Activated naive CD4-positive, alpha-beta T cell treated with anti-CD3 and anti-CD28 coated beads, Interleukin-2, amount 50 U/mL, for 24 hours (primary cell): ENCODE measurements around the gene TLR9.
"Not testable (repeated sequence)": the region's sequence is repeated elsewhere in the genome, so short reads cannot be mapped to it uniquely, and the experiment has no call there.

Experiments
- H3K27ac Mint-ChIP-seq: one replicate; pipeline ENCODE4 v1.8.0; 2021; ENCODE audit warnings: mild to moderate bottlenecking, mixed read lengths
- H3K27me3 Mint-ChIP-seq: one replicate; pipeline ENCODE4 v1.8.0; 2021; ENCODE audit warnings: mixed read lengths
- H3K36me3 Mint-ChIP-seq: one replicate; pipeline ENCODE4 v1.8.0; 2021; ENCODE audit warnings: mixed read lengths
- H3K4me1 Mint-ChIP-seq: one replicate; pipeline ENCODE4 v1.8.0; 2021; ENCODE audit warnings: mixed read lengths
- H3K4me3 Mint-ChIP-seq: one replicate; pipeline ENCODE4 v1.8.0; 2021; ENCODE audit warnings: mild to moderate bottlenecking, mixed read lengths
- H3K9me3 Mint-ChIP-seq: one replicate; pipeline ENCODE4 v1.8.0; 2021; ENCODE audit warnings: mixed read lengths

TLR9 gene

GRCh38 chr3:52225452-52226228, at the start of gene TLR9:
TLR9 (minus strand) TSS chr3:52225645; CDS start chr3:52225529, 116 bp downstream.
- Mint-ChIP-seq H3K4me3 (peak within 1 kb of the TSS; percentile 36), H3K27me3 (no peaks in the 10 kb centered on the region), H3K27ac (peak within 1 kb of the TSS; percentile 84), H3K4me1 (peaks cover 55% of the 10 kb centered on the region), H3K36me3 (peaks cover 4% of the 10 kb centered on the region), H3K9me3 (no peaks in the 10 kb centered on the region)

- H3K9me3 Mint-ChIP-seq, H3K27me3 Mint-ChIP-seq: not testable (repeated sequence)
- H3K27ac Mint-ChIP-seq = peak overlapping the region; percentile 95
- H3K4me3 Mint-ChIP-seq = peak overlapping the region; percentile 99
- H3K4me1 Mint-ChIP-seq = peaks cover 70% of the 10 kb centered on the region
- H3K36me3 Mint-ChIP-seq = peaks cover 29% of the 10 kb centered on the region
Measured at GRCh38 chr3:52274781-52275180, 49.3 kb upstream of the TLR9 start.

GRCh38 chr3:52272831-52273230, 47.4 kb upstream of the TLR9 start:
- no peaks in the 10 kb centered on the region for H3K27me3 Mint-ChIP-seq
- peaks cover 74% of the 10 kb centered on the region for H3K4me1 Mint-ChIP-seq
- H3K4me3 Mint-ChIP-seq = peak overlapping the region; percentile 99
- peak overlapping the region; percentile 95 for H3K27ac Mint-ChIP-seq
- no peaks in the 10 kb centered on the region for H3K9me3 Mint-ChIP-seq
- H3K36me3 Mint-ChIP-seq = peaks cover 36% of the 10 kb centered on the region

- peaks cover 81% of the 10 kb centered on the region for H3K4me1 Mint-ChIP-seq
- H3K4me3 Mint-ChIP-seq = peak overlapping the region; percentile 99
- H3K36me3 Mint-ChIP-seq = peaks cover 38% of the 10 kb centered on the region
- H3K9me3 Mint-ChIP-seq, H3K27me3 Mint-ChIP-seq: not testable (repeated sequence)
- H3K27ac Mint-ChIP-seq = peak overlapping the region; percentile 94
Measured at GRCh38 chr3:52272172-52272571, 46.7 kb upstream of the TLR9 start.

- Mint-ChIP-seq H3K4me1 (peaks cover 85% of the 10 kb centered on the region), H3K27me3 (no peaks in the 10 kb centered on the region), H3K9me3 (no peaks in the 10 kb centered on the region), H3K27ac (peak overlapping the region; percentile 94), H3K36me3 (peaks cover 38% of the 10 kb centered on the region), H3K4me3 (peak overlapping the region; percentile 99)
Measured at GRCh38 chr3:52270252-52270754, 44.9 kb upstream of the TLR9 start.

- Mint-ChIP-seq H3K4me1 (peaks cover 84% of the 10 kb centered on the region), H3K27me3 (no peaks in the 10 kb centered on the region), H3K27ac (peak overlapping the region; percentile 94), H3K4me3 (peak overlapping the region; percentile 99), H3K36me3 (peaks cover 36% of the 10 kb centered on the region), H3K9me3 (no peaks in the 10 kb centered on the region)
Measured at GRCh38 chr3:52269776-52270175, 44.3 kb upstream of the TLR9 start.

- Mint-ChIP-seq H3K27me3 (no peaks in the 10 kb centered on the region), H3K4me1 (peaks cover 84% of the 10 kb centered on the region), H3K9me3 (no peaks in the 10 kb centered on the region), H3K4me3 (peak overlapping the region; percentile 53), H3K36me3 (peaks cover 40% of the 10 kb centered on the region), H3K27ac (peak overlapping the region; percentile 92)
Measured at GRCh38 chr3:52268036-52268435, 42.6 kb upstream of the TLR9 start.

- Mint-ChIP-seq H3K4me3 (no peak overlapping the region), H3K9me3 (no peaks in the 10 kb centered on the region), H3K27me3 (no peaks in the 10 kb centered on the region), H3K36me3 (peaks cover 39% of the 10 kb centered on the region), H3K27ac (peak overlapping the region; percentile 62), H3K4me1 (peaks cover 84% of the 10 kb centered on the region)
Measured at GRCh38 chr3:52265387-52265786, 39.9 kb upstream of the TLR9 start.

- peaks cover 43% of the 10 kb centered on the region for H3K36me3 Mint-ChIP-seq
- H3K27me3 Mint-ChIP-seq = no peaks in the 10 kb centered on the region
- peak overlapping the region; percentile 20 for H3K4me3 Mint-ChIP-seq
- no peaks in the 10 kb centered on the region for H3K9me3 Mint-ChIP-seq
- H3K4me1 Mint-ChIP-seq = peaks cover 83% of the 10 kb centered on the region
- peak overlapping the region; percentile 73 for H3K27ac Mint-ChIP-seq
Measured at GRCh38 chr3:52262447-52262846, 37.0 kb upstream of the TLR9 start.

GRCh38 chr3:52259448-52259847, 34.0 kb upstream of the TLR9 start:
- Mint-ChIP-seq H3K27me3 (no peaks in the 10 kb centered on the region), H3K27ac (peak overlapping the region; percentile 94), H3K36me3 (peaks cover 41% of the 10 kb centered on the region)

GRCh38 chr3:52259035-52259434, 33.6 kb upstream of the TLR9 start:
- Mint-ChIP-seq H3K9me3 (no peaks in the 10 kb centered on the region), H3K4me1 (peaks cover 94% of the 10 kb centered on the region), H3K27me3 (no peaks in the 10 kb centered on the region), H3K4me3 (no peak overlapping the region), H3K27ac (peak overlapping the region; percentile 94), H3K36me3 (peaks cover 38% of the 10 kb centered on the region)

More at GRCh38 chr3:52259448-52259847, 34.0 kb upstream of the TLR9 start:
- Mint-ChIP-seq H3K9me3 (no peaks in the 10 kb centered on the region), H3K4me3 (no peak overlapping the region), H3K4me1 (peaks cover 94% of the 10 kb centered on the region)

GRCh38 chr3:52257911-52258310, 32.5 kb upstream of the TLR9 start:
- peaks cover 94% of the 10 kb centered on the region for H3K4me1 Mint-ChIP-seq
- H3K27ac Mint-ChIP-seq = peak overlapping the region; percentile 60
- H3K9me3 Mint-ChIP-seq = no peaks in the 10 kb centered on the region
- H3K36me3 Mint-ChIP-seq = peaks cover 38% of the 10 kb centered on the region
- H3K27me3 Mint-ChIP-seq = no peaks in the 10 kb centered on the region
- peak overlapping the region; percentile 26 for H3K4me3 Mint-ChIP-seq

- H3K4me1 Mint-ChIP-seq = peaks cover 94% of the 10 kb centered on the region
Measured at GRCh38 chr3:52256622-52257021, 31.2 kb upstream of the TLR9 start.

GRCh38 chr3:52256159-52256558, 30.7 kb upstream of the TLR9 start:
- Mint-ChIP-seq H3K27ac (peak overlapping the region; percentile 73), H3K36me3 (peaks cover 39% of the 10 kb centered on the region), H3K9me3 (no peaks in the 10 kb centered on the region)

More at GRCh38 chr3:52256622-52257021, 31.2 kb upstream of the TLR9 start:
- Mint-ChIP-seq H3K36me3 (peaks cover 41% of the 10 kb centered on the region), H3K27me3 (no peaks in the 10 kb centered on the region), H3K4me3 (no peak overlapping the region), H3K9me3 (no peaks in the 10 kb centered on the region), H3K27ac (peak overlapping the region; percentile 83)

GRCh38 chr3:52254608-52255007, 29.2 kb upstream of the TLR9 start:
- Mint-ChIP-seq H3K4me1 (peaks cover 88% of the 10 kb centered on the region), H3K4me3 (no peak overlapping the region), H3K9me3 (no peaks in the 10 kb centered on the region), H3K27ac (no peak overlapping the region), H3K27me3 (no peaks in the 10 kb centered on the region), H3K36me3 (peaks cover 35% of the 10 kb centered on the region)

More at GRCh38 chr3:52256159-52256558, 30.7 kb upstream of the TLR9 start:
- no peaks in the 10 kb centered on the region for H3K27me3 Mint-ChIP-seq
- no peak overlapping the region for H3K4me3 Mint-ChIP-seq
- H3K4me1 Mint-ChIP-seq = peaks cover 89% of the 10 kb centered on the region
